GM21619 (cell line): ENCODE data around the gene DLG2.

Experiments
- ATAC-seq: cut with Tn5 transposase; IDR thresholded peaks from one replicate; pipeline ENCODE4 v1.9.1; 2021; ENCODE audit not compliant: unreplicated experiment

DLG2 gene

GRCh38 chr11:83678831-83679584 is 1948.1 kb downstream of the DLG2 start:
- ATAC-seq, result no peak

GRCh38 chr11:83677730-83678129 is 1949.4 kb downstream of the DLG2 start:
- ATAC-seq, result no peak

GRCh38 chr11:83676056-83676601 is 1951.0 kb downstream of the DLG2 start:
- ATAC-seq, result no peak

GRCh38 chr11:83674102-83674896 is 1952.8 kb downstream of the DLG2 start:
- ATAC-seq, result no peak

- no peak for ATAC-seq
Observed at GRCh38 chr11:83671289-83671688, 1955.9 kb downstream of the DLG2 start.

- ATAC-seq, result no peak
Observed at GRCh38 chr11:83666149-83666548, 1961.0 kb downstream of the DLG2 start.

GRCh38 chr11:83663988-83664387 is 1963.2 kb downstream of the DLG2 start:
- no peak for ATAC-seq

- no peak for ATAC-seq
Observed at GRCh38 chr11:83663446-83663845, 1963.7 kb downstream of the DLG2 start.

- ATAC-seq, result no peak
Observed at GRCh38 chr11:83662494-83662893, 1964.7 kb downstream of the DLG2 start.

- ATAC-seq, result no peak
Observed at GRCh38 chr11:83661491-83662350, 1965.4 kb downstream of the DLG2 start.

GRCh38 chr11:83659466-83659865 is 1967.7 kb downstream of the DLG2 start:
- ATAC-seq, result no peak

GRCh38 chr11:83656796-83657330 is 1970.3 kb downstream of the DLG2 start:
- ATAC-seq, result no peak

GRCh38 chr11:83655976-83656375 is 1971.2 kb downstream of the DLG2 start:
- no peak for ATAC-seq

- ATAC-seq, result no peak
Observed at GRCh38 chr11:83649528-83649855, 1977.7 kb downstream of the DLG2 start.

- ATAC-seq, result no peak
Observed at GRCh38 chr11:83648610-83649527, 1978.3 kb downstream of the DLG2 start.

GRCh38 chr11:83645561-83645960 is 1981.6 kb downstream of the DLG2 start:
- ATAC-seq, result no peak

GRCh38 chr11:83643115-83643514 is 1984.0 kb downstream of the DLG2 start:
- ATAC-seq, result peak; percentile 53

GRCh38 chr11:83642500-83642899 is 1984.6 kb downstream of the DLG2 start:
- ATAC-seq, result no peak

GRCh38 chr11:83641511-83641910 is 1985.6 kb downstream of the DLG2 start:
- ATAC-seq, result no peak
